ENCODE measurements around the gene RCL1. TPM values are rescaled to one million over a fixed set of nuclear protein-coding genes. Genes with fewer than 3 reads are reported as not detected.
"Not testable (repeated sequence)": the region's sequence is repeated elsewhere in the genome, so short reads cannot be mapped to it uniquely, and the experiment has no call there.

RCL1 gene
- total and polyA plus RNA-seq, 8 donors, result 11.2 to 22.6 (median 18.2) TPM

DNA sequence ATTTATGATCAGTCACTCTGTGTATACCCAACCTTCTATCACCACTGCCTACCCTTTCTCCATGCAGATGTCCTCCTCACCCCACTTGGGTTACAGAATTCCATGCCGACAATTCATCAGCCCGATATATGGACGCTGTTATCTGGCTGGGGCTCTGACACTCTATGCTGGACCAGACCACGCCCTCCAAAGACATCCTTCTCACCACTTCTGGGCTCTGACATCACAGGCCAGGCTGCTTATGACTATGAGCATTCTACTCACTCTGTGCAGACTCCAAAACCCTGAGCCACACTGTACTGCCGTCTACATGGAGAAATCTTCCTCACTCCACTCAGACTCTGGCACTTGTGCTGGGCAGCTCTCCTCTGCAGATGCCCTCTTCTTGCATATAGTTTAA lies 44.1 kb upstream of the RCL1 start:
- H3K36me3 ChIP-seq, result no peaks in the 10 kb centered on the region
- no peak overlapping the region for H3K27ac ChIP-seq
- DNase-seq (no peak), ATAC-seq (no peak)
- intact Hi-C loops (cut with DNase I), result no loop called here
- H3K27me3 ChIP-seq, result no peaks in the 10 kb centered on the region
- no peaks in the 10 kb centered on the region for H3K9me3 ChIP-seq
- TF ChIP-seq, protein P1, sequence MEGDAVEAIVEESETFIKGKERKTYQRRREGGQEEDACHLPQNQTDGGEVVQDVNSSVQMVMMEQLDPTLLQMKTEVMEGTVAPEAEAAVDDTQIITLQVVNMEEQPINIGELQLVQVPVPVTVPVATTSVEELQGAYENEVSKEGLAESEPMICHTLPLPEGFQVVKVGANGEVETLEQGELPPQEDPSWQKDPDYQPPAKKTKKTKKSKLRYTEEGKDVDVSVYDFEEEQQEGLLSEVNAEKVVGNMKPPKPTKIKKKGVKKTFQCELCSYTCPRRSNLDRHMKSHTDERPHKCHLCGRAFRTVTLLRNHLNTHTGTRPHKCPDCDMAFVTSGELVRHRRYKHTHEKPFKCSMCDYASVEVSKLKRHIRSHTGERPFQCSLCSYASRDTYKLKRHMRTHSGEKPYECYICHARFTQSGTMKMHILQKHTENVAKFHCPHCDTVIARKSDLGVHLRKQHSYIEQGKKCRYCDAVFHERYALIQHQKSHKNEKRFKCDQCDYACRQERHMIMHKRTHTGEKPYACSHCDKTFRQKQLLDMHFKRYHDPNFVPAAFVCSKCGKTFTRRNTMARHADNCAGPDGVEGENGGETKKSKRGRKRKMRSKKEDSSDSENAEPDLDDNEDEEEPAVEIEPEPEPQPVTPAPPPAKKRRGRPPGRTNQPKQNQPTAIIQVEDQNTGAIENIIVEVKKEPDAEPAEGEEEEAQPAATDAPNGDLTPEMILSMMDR (IDR thresholded peaks at IDR 0.05), result no peak
- no peak overlapping the region for H3K4me3 ChIP-seq
- H3K4me1 ChIP-seq, result no peaks in the 10 kb centered on the region

DNA sequence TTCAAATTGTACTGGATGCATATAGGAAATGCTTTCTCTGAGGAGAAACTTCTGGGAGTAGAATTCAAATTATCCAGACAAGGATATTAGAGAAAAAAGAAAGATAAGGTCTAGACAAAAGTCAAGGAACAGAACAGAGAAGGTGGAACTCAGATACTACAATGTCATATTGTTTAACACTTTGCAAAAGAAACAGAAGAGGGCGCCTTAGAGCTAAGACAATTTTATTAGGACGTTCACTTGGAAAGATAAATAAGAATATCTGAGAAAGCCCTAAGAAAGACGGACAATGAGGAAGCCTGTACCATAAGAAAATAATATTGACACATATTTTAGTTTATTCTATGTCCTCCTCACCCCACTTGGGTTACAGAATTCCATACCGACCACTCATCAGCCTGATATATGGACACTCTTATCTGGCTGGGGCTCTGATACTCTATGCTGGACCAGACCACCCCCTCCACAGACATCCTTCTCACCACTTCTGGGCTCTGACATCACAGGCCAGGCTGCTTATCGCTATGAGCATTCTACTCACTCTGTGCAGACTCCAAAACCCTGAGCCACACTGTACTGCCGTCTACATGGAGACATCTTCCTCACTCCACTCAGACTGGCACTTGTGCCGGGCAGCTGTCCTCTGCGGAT lies 42.6 kb upstream of the RCL1 start:
- ATAC-seq (peak; percentile 79), DNase-seq (peak in 1 of 4 donors; percentile 47)
- Histone ChIP-seq H3K27ac (no peak overlapping the region), H3K4me3 (no peak overlapping the region), H3K4me1 (no peaks in the 10 kb centered on the region), H3K27me3 (no peaks in the 10 kb centered on the region), H3K9me3 (no peaks in the 10 kb centered on the region), H3K36me3 (no peaks in the 10 kb centered on the region)
- TF ChIP-seq, protein P1 (IDR thresholded peaks at IDR 0.05), result peak; percentile 27 to 54
- intact Hi-C loops (cut with DNase I), result no loop called here

DNA sequence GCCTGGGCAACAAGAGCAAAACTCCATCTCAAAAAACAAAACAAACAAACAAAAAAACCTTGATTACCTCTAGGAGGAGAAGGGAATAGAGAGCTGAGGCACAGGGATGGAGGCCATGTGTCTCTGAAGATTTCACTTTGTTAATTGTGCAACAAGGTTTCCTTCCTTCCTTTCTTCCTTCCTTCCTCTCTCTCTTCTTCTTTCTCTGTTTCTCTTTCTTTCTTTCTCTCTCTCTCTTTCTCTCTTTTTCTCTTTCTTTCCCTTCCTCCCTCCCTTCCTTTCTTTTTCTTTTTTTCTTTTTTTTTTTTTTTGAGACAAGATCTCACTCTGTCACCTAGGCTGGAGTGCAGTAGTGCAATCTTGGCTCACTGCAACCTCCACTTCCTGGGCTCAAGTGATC lies 38.2 kb upstream of the RCL1 start:
- H3K36me3 ChIP-seq; H3K27ac ChIP-seq; H3K9me3 ChIP-seq; ATAC-seq; intact Hi-C loops (cut with DNase I); H3K27me3 ChIP-seq; H3K4me3 ChIP-seq; H3K4me1 ChIP-seq; DNase-seq: not testable (repeated sequence)

DNA sequence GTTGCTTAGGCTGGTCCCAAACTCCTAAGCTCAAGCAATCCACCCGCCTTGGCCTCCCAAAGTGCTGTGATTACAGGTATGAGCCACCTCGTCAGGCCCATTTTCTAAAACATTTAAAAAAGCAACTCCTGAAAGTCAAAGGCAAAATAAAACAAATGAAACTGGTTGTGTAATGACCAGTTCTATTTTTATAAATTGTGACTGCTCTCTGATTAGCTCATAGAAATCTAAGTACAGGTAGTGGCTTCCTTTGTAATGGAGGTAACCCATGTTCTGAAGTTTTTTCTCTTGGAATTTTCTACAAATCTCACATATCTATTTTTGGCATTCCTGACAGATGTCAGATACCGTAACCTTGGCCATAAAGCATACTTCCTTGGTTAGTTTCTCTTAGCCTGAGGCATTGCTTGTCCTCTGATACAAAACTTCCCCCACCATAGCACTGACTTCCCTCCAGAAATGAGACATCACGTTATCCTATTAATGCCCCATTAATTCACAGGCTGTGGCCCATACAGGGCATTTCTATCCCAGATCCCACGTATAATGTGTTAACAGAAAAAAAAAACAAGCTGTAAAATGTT lies 37.6 kb upstream of the RCL1 start:
- intact Hi-C loops (cut with DNase I), result no loop called here
- peaks cover 0 to 13% of the 10 kb centered on the region in 2 donors for H3K4me1 ChIP-seq
- H3K36me3 ChIP-seq, result no peaks in the 10 kb centered on the region
- DNase-seq, result no peak
- H3K27me3 ChIP-seq, result no peaks in the 10 kb centered on the region
- no peak overlapping the region for H3K4me3 ChIP-seq
- H3K27ac ChIP-seq, result no peak overlapping the region
- no peaks in the 10 kb centered on the region for H3K9me3 ChIP-seq
- TF ChIP-seq, protein P1 (IDR thresholded peaks at IDR 0.05), result no peak
- ATAC-seq, result no peak

DNA sequence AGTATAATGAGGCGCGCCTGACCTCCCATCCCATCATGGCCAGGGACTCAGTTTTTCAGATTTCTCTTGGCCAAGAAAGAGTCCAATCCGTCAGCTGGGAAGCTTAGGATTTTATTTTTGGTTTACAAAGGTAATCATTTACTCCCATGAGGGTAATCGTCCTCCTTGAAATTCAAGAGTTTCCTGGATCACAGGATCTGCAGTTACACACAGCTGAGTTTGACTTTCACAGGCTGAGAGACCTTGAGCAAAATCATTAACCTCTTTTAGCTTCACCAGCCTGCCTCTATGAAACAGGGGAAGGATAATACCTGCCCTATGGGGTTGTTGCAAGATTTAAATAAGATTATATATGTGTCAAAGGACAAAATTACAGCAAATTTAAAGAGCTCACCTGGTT lies 36.3 kb upstream of the RCL1 start:
- peak; percentile 66 for ATAC-seq
- Histone ChIP-seq H3K27me3 (no peaks in the 10 kb centered on the region), H3K36me3 (no peaks in the 10 kb centered on the region), H3K4me1 (peaks cover 0 to 26% of the 10 kb centered on the region in 2 donors), H3K27ac (no peak overlapping the region), H3K4me3 (no peak overlapping the region), H3K9me3 (no peaks in the 10 kb centered on the region)
- TF ChIP-seq, protein P1 (IDR thresholded peaks at IDR 0.05), result no peak
- DNase-seq, result peak in 1 of 4 donors; percentile 14
- intact Hi-C loops (cut with DNase I), result no loop called here
